GM12892 (cell line): ENCODE measurements around the gene OCSTAMP.

Experiments
- POLR2A ChIP-seq: IDR thresholded peaks from 2 replicates; pipeline ENCODE4 v1.6.1; 2011; ENCODE audit warnings: low read depth, low read length, control low read depth
- POLR2AphosphoS5 ChIP-seq: IDR thresholded peaks from 2 replicates; pipeline ENCODE4 v1.6.1; 2011; ENCODE audit warnings: low read depth, low read length, control low read depth
- TAF1 ChIP-seq: IDR thresholded peaks from 2 replicates; pipeline ENCODE4 v1.6.1; 2011; ENCODE audit warnings: low read depth, mild to moderate bottlenecking, control low read depth, low read length, borderline replicate concordance

DNA sequence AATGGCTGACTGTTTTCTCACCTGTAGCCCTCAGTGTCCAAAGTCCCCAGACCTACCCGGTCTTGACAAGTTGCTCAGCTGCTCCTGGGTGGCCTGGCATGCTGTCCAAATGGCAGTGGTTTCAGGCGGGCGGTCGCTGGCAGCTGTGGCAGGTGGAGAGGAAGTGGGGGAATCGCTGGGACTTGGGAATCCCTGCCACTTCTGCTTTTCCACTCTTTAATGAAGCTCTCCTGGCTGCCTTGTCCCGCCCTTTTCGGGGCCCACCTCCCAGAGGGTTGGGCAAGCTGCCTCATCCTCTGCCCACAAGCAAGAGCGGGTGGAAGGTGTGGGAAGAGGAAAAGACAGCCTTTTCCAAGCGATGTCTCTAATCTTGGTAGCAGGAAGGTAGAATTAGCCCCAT lies at the start of gene OCSTAMP:
- no peak for TF ChIP-seq POLR2AphosphoS5
- no peak for TF ChIP-seq TAF1
- TF ChIP-seq POLR2A = no peak
